GM19023 (cell line): ENCODE data around the gene HAPLN3.
"Not testable (repeated sequence)": the region's sequence is repeated elsewhere in the genome, so short reads cannot be mapped to it uniquely, and the experiment has no call there.

Experiments
- ATAC-seq: cut with Tn5 transposase; IDR thresholded peaks from one replicate; pipeline ENCODE4 v1.9.1; 2021; ENCODE audit warnings: mild to moderate bottlenecking, moderate library complexity; ENCODE audit not compliant: unreplicated experiment

HAPLN3 gene

GRCh38 chr15:88894819-88895767 is at the start of gene HAPLN3:
Gene HAPLN3, minus strand, starts transcription at chr15:88895544. Its CDS starts 8,246 bp downstream, at chr15:88887298.
- peak; percentile 49 for ATAC-seq

- no peak for ATAC-seq
Measured at GRCh38 chr15:88940110-88940675, 44.8 kb upstream of the HAPLN3 start.

GRCh38 chr15:88939486-88939806 is 44.1 kb upstream of the HAPLN3 start:
- no peak for ATAC-seq

- no peak for ATAC-seq
Measured at GRCh38 chr15:88938802-88939485, 43.6 kb upstream of the HAPLN3 start.

- not testable (repeated sequence) for ATAC-seq
Measured at GRCh38 chr15:88934449-88934848, 39.1 kb upstream of the HAPLN3 start.

GRCh38 chr15:88932875-88933330 is 37.6 kb upstream of the HAPLN3 start:
- ATAC-seq = no peak

- ATAC-seq = no peak
Measured at GRCh38 chr15:88932271-88932874, 37.0 kb upstream of the HAPLN3 start.

GRCh38 chr15:88930579-88930978 is 35.2 kb upstream of the HAPLN3 start:
- no peak for ATAC-seq

GRCh38 chr15:88929358-88930098 is 34.2 kb upstream of the HAPLN3 start:
- ATAC-seq = not testable (repeated sequence)

GRCh38 chr15:88928192-88928591 is 32.8 kb upstream of the HAPLN3 start:
- not testable (repeated sequence) for ATAC-seq

GRCh38 chr15:88925648-88926047 is 30.3 kb upstream of the HAPLN3 start:
- not testable (repeated sequence) for ATAC-seq

- peak; percentile 77 for ATAC-seq
Measured at GRCh38 chr15:88920892-88921435, 25.6 kb upstream of the HAPLN3 start.

GRCh38 chr15:88920186-88920891 is 25.0 kb upstream of the HAPLN3 start:
- ATAC-seq = no peak

GRCh38 chr15:88918738-88919137 is 23.4 kb upstream of the HAPLN3 start:
- ATAC-seq = no peak

GRCh38 chr15:88917760-88918159 is 22.4 kb upstream of the HAPLN3 start:
- ATAC-seq = no peak

- ATAC-seq = no peak
Measured at GRCh38 chr15:88915354-88915753, 20.0 kb upstream of the HAPLN3 start.

- ATAC-seq = no peak
Measured at GRCh38 chr15:88913850-88914169, 18.5 kb upstream of the HAPLN3 start.

- ATAC-seq = peak; percentile 82
Measured at GRCh38 chr15:88913017-88913849, 17.9 kb upstream of the HAPLN3 start, which contains the start of gene MFGE8. Gene MFGE8, minus strand, starts transcription at chr15:88913379. Its CDS starts 60 bp downstream, at chr15:88913319.

- ATAC-seq = no peak
Measured at GRCh38 chr15:88912500-88912921, 17.2 kb upstream of the HAPLN3 start.
